AG08395 (cell line): ENCODE measurements around the gene ARHGAP21.
A peak's percentile ranks its signal among the peaks of the same experiment; 100 is the strongest.

ENCODE experiments used
- DNase-seq: peaks from one replicate; pipeline ENCODE4 v3.0.0; 2012; ENCODE audit warnings: mixed read lengths, low spot score

ARHGAP21 gene

GRCh38 chr10:24722676-24723385 is 856 bp downstream of the ARHGAP21 start:
- peak; percentile 49 for DNase-seq

- DNase-seq, result no peak
Observed at GRCh38 chr10:24722131-24722675, 1.5 kb downstream of the ARHGAP21 start.

- no peak for DNase-seq
Observed at GRCh38 chr10:24721229-24722106, 2.2 kb downstream of the ARHGAP21 start.

- DNase-seq, result no peak
Observed at GRCh38 chr10:24720096-24720495, 3.6 kb downstream of the ARHGAP21 start.

GRCh38 chr10:24718031-24718855 is 5.4 kb downstream of the ARHGAP21 start:
- peak; percentile 72 for DNase-seq

GRCh38 chr10:24716295-24716694 is 7.4 kb downstream of the ARHGAP21 start:
- DNase-seq, result no peak

GRCh38 chr10:24715246-24715769 is 8.4 kb downstream of the ARHGAP21 start:
- no peak for DNase-seq

- no peak for DNase-seq
Observed at GRCh38 chr10:24713086-24713485, 10.6 kb downstream of the ARHGAP21 start.

GRCh38 chr10:24711465-24711864 is 12.2 kb downstream of the ARHGAP21 start:
- no peak for DNase-seq

- no peak for DNase-seq
Observed at GRCh38 chr10:24708081-24708480, 15.6 kb downstream of the ARHGAP21 start.

GRCh38 chr10:24707445-24707844 is 16.2 kb downstream of the ARHGAP21 start:
- DNase-seq, result no peak

- DNase-seq, result peak; percentile 89
Observed at GRCh38 chr10:24706479-24707118, 17.1 kb downstream of the ARHGAP21 start.

GRCh38 chr10:24703700-24704099 is 20.0 kb downstream of the ARHGAP21 start:
- DNase-seq, result peak; percentile 59

GRCh38 chr10:24701447-24701846 is 22.2 kb downstream of the ARHGAP21 start:
- DNase-seq, result no peak

- DNase-seq, result no peak
Observed at GRCh38 chr10:24700948-24701347, 22.7 kb downstream of the ARHGAP21 start.

- DNase-seq, result no peak
Observed at GRCh38 chr10:24698270-24698669, 25.4 kb downstream of the ARHGAP21 start.

GRCh38 chr10:24697080-24697479 is 26.6 kb downstream of the ARHGAP21 start:
- no peak for DNase-seq

- DNase-seq, result no peak
Observed at GRCh38 chr10:24695452-24695851, 28.2 kb downstream of the ARHGAP21 start.

GRCh38 chr10:24694086-24694485 is 29.6 kb downstream of the ARHGAP21 start:
- no peak for DNase-seq

- DNase-seq, result peak; percentile 41
Observed at GRCh38 chr10:24690961-24691512, 32.6 kb downstream of the ARHGAP21 start.

GRCh38 chr10:24685958-24686540 is 37.6 kb downstream of the ARHGAP21 start:
- DNase-seq, result no peak
